K562 (cell line): ENCODE measurements around the gene ABCB7. TPM values are rescaled to one million over a fixed set of nuclear protein-coding genes. Genes with fewer than 3 reads are reported as not detected.

Experiments
- ATAC-seq: fragments of 200-7000 bp; cut with Tn5 transposase; 3 replicates; pipeline ENCODE4 v1.9.1; 2020; ENCODE audit warnings: moderate library complexity
- BruUV-seq: library from RNA; stranded (reverse); fragments of 400-500 nt; replicated peaks from 2 replicates; lab custom pipeline; 2021; lab: Mats Ljungman, UMichigan
- CTCF ChIA-PET: fragments of 300-600 bp; formaldehyde crosslinking; extraction: SDS; loops from one replicate; lab custom pipeline; 2021; ENCODE audit warnings: low intra/inter-chr PET ratio; lab: Yijun Ruan, JAX
- POLR2A ChIA-PET: fragments of 300-600, 350-650 bp; sonication (Branson Sonifier 250); formaldehyde crosslinking; extraction: SDS; loops from one replicate; lab custom pipeline; 2021; ENCODE audit warnings: antibody characterized with exemption, inconsistent platforms; lab: Yijun Ruan, JAX
- DNase-seq, 4 experiments: peaks; one replicate each; pipeline versions ENCODE4 v3.0.0 to v3.0.0-alpha.2; 2011 to 2018; ENCODE audit warnings: low spot score in 3 of 4, mixed read lengths in 3 of 4; ENCODE audit errors: extremely low read depth in 1 of 4
- FAIRE-seq: peaks from 2 replicates; lab custom pipeline; 2011; peaks lifted over from hg19 to GRCh38; lab: Jason Lieb, UNC
- H2AFZ ChIP-seq: 2 replicates; pipeline ENCODE4 v1.6.0; 2011; ENCODE audit warnings: low read depth, low read length, control low read depth, inconsistent platforms
- H3K27ac ChIP-seq: fragments of 200-600 bp; 3 replicates; pipeline ENCODE4 v1.8.0; 2011; ENCODE audit warnings: low read depth, mild to moderate bottlenecking, control low read depth, inconsistent platforms, low read length, moderate library complexity, mixed read lengths; ENCODE audit errors: extremely low read depth
- H3K27me3 ChIP-seq, 2 experiments: fragments of 300-600 bp in 1 of 2; 2 replicates in 1 of 2; 3 replicates in 1 of 2; pipeline versions ENCODE4 v1.6.0 to v1.8.0; 2011; ENCODE audit warnings: inconsistent platforms in 2 of 2, low read length in 2 of 2, mild to moderate bottlenecking in 1 of 2, mixed read lengths in 1 of 2, moderate library complexity in 1 of 2; ENCODE audit not compliant: control insufficient read depth in 2 of 2, insufficient read depth in 2 of 2
- H3K36me3 ChIP-seq: fragments of 300-600 bp; 3 replicates; pipeline ENCODE4 v1.8.0; 2011; ENCODE audit warnings: mild to moderate bottlenecking, low read length, inconsistent platforms; ENCODE audit not compliant: control insufficient read depth, insufficient read depth
- H3K4me1 ChIP-seq, 2 experiments: fragments of 200-600 bp in 1 of 2; replicated peaks in 1 of 2; 2 replicates in 1 of 2; 3 replicates in 1 of 2; pipeline versions ENCODE4 v1.5.1 to v1.8.0; 2011; ENCODE audit warnings: inconsistent platforms in 2 of 2, low read length in 2 of 2, mild to moderate bottlenecking in 1 of 2, mixed read lengths in 1 of 2, moderate library complexity in 1 of 2; ENCODE audit not compliant: control insufficient read depth in 2 of 2, insufficient read depth in 2 of 2
- H3K4me2 ChIP-seq: 2 replicates; pipeline ENCODE4 v1.6.1; 2011; ENCODE audit warnings: low read length, control low read depth, inconsistent platforms, mixed read lengths; ENCODE audit not compliant: insufficient read depth
- H3K4me3 ChIP-seq: fragments of 200-600 bp; sonication (generic), shearing (Covaris generic); 2 replicates; pipeline ENCODE4 v1.5.1; 2016; ENCODE audit warnings: control low read depth, inconsistent platforms
- H3K79me2 ChIP-seq: fragments of 200-600 bp; 3 replicates; pipeline ENCODE4 v1.8.0; 2011; ENCODE audit warnings: low read length, inconsistent platforms; ENCODE audit not compliant: control insufficient read depth, insufficient read depth
- H3K9ac ChIP-seq, 2 experiments: 2 replicates each; pipeline versions ENCODE4 v1.6.0 to v1.6.1; 2011; ENCODE audit warnings: low read depth in 2 of 2, low read length in 2 of 2, control low read depth in 1 of 2, inconsistent platforms in 1 of 2, mild to moderate bottlenecking in 1 of 2, mixed read lengths in 1 of 2; ENCODE audit not compliant: insufficient read depth in 1 of 2
- H3K9me1 ChIP-seq: one replicate; pipeline ENCODE4 v1.6.0; 2011; ENCODE audit warnings: inconsistent platforms, mild to moderate bottlenecking, low read length, moderate library complexity; ENCODE audit not compliant: control insufficient read depth, insufficient read depth
- H3K9me3 ChIP-seq: replicated peaks from 2 replicates; pipeline ENCODE4 v1.5.1; 2011; ENCODE audit warnings: low read depth, low read length, inconsistent platforms; ENCODE audit not compliant: control insufficient read depth, insufficient read depth
- H4K20me1 ChIP-seq: replicated peaks from 2 replicates; pipeline ENCODE4 v1.6.1; 2011; ENCODE audit warnings: low read length, inconsistent platforms, mixed read lengths; ENCODE audit not compliant: control insufficient read depth, insufficient read depth
- ATF1 ChIP-seq, 2 experiments: fragments of 450-650 bp in 1 of 2; IDR thresholded peaks; 2 replicates each; pipeline ENCODE4 v1.6.1; 2016; ENCODE audit warnings: missing compliant biosample characterization in 1 of 2, missing genetic modification characterization in 1 of 2
- DNMT1 ChIP-seq: fragments of 450-650 bp; IDR thresholded peaks from 2 replicates; pipeline ENCODE4 v1.6.1; 2016; ENCODE audit warnings: antibody characterized with exemption, mild to moderate bottlenecking
- ETV1 ChIP-seq: fragments of 450-650 bp; conservative IDR thresholded peaks from 2 replicates; pipeline ENCODE4 v1.6.1; 2016; ENCODE audit warnings: missing genetic modification characterization, control low read depth, low read depth, missing compliant biosample characterization
- MAFF ChIP-seq: IDR thresholded peaks from 2 replicates; pipeline ENCODE4 v1.6.1; 2012; ENCODE audit warnings: low read length, improper control_type of control experiment
- MAFG ChIP-seq: fragments of 450-650 bp; conservative IDR thresholded peaks from 2 replicates; pipeline ENCODE4 v1.6.1; 2016; ENCODE audit warnings: missing genetic modification characterization, missing compliant biosample characterization
- MAFK ChIP-seq: IDR thresholded peaks from 2 replicates; pipeline ENCODE4 v1.6.1; 2011; ENCODE audit warnings: low read length, improper control_type of control experiment
- POU5F1 ChIP-seq: fragments of 150-350 bp; IDR thresholded peaks from 2 replicates; pipeline ENCODE4 v1.6.1; 2014; ENCODE audit warnings: borderline replicate concordance, low read length, low read depth, mild to moderate bottlenecking; ENCODE audit not compliant: partially characterized antibody
- RUNX1 ChIP-seq: sonication (generic); IDR thresholded peaks from 2 replicates; pipeline ENCODE4 v1.6.1; 2016; ENCODE audit warnings: antibody characterized with exemption, low read depth
- SMAD1 ChIP-seq: fragments of 150-350 bp; IDR thresholded peaks from 2 replicates; pipeline ENCODE4 v1.6.1; 2014; ENCODE audit warnings: low read length, low read depth; ENCODE audit not compliant: partially characterized antibody
- TAF7 ChIP-seq: fragments of 450-650 bp; IDR thresholded peaks from 2 replicates; pipeline ENCODE4 v1.6.1; 2016; ENCODE audit warnings: missing genetic modification characterization, missing compliant biosample characterization
- TARDBP ChIP-seq: fragments of 450-650 bp; IDR thresholded peaks from 2 replicates; pipeline ENCODE4 v1.6.1; 2016
- XRCC4 ChIP-seq: IDR thresholded peaks from one replicate; pipeline ENCODE4 v1.6.1; 2011; ENCODE audit not compliant: insufficient read depth, insufficient read length; ENCODE audit errors: extremely low read depth
- ZBTB1 ChIP-seq: sonication (generic); formaldehyde crosslinking; IDR thresholded peaks from 2 replicates; pipeline ENCODE4 v1.8.1; 2023; ENCODE audit warnings: missing genetic modification reagents, low read depth, mild to moderate bottlenecking, borderline replicate concordance
- ZNF165 ChIP-seq: fragments of 250-450 bp; sonication (Bioruptor Pico); IDR thresholded peaks from 2 replicates; pipeline ENCODE4 v1.4.0; 2020; ENCODE audit warnings: borderline replicate concordance
- WGBS: fragments of 100-300 bp; shearing (Covaris generic); methylation state at CpG from one replicate; pipeline ENCODE4 v1.1.6; 2016; ENCODE audit warnings: low coverage, mixed read lengths; ENCODE audit not compliant: insufficient coverage; ENCODE audit errors: missing lambda C conversion rate; 5-methylcytosine and 5-hydroxymethylcytosine counted together
- in situ Hi-C: fragments of 300-500 bp; cut with MboI; formaldehyde crosslinking; loops from 4 replicates; pipeline ENCODE4 v1.15.0; 2018; ENCODE audit warnings: inconsistent platforms, mixed read lengths
- intact Hi-C: fragments of 100-400 bp; cut with micrococcal nuclease; formaldehyde crosslinking; loops from 2 replicates; pipeline ENCODE4 v1.14.2; 2022
- polyA plus RNA-seq, 8 experiments: library from polyadenylated mRNA; depleted of rRNA in 4 of 8; stranded (reverse) in 5 of 8; unstranded in 3 of 8; fragments of >200 nt; fragmentation: Nextera tagmentation in 2 of 8; fragmentation: Illumina TruSeq in 1 of 8; extraction: Ambion mirVana in 2 of 8; extraction: Trizol in 1 of 8; gene quantifications; 2 replicates each; pipeline versions ENCODE4 v1.2.1 to v1.2.3, GENCODE V29; 2011 to 2014; ENCODE audit warnings: inconsistent platforms in 1 of 8, missing spikeins in 1 of 8
- total RNA-seq, 7 experiments: library from RNA; depleted of rRNA in 6 of 7; stranded (reverse); fragments of >200 nt in 6 of 7; fragmentation: Illumina TruSeq in 2 of 7; extraction: Trizol in 2 of 7; gene quantifications; 2 replicates each; pipeline versions ENCODE4 v1.2.1 to v1.2.3, GENCODE V29; 2011 to 2021; ENCODE audit warnings: low replicate concordance in 1 of 7
- TF ChIP-seq, protein P1 (sequence below): fragments of 250-450 bp; sonication (Bioruptor Pico); IDR thresholded peaks from 2 replicates; pipeline ENCODE4 v1.5.0; 2021; ENCODE audit warnings: mild to moderate bottlenecking, borderline replicate concordance
- TF ChIP-seq, protein P2 (sequence below): fragments of 250-450 bp; sonication (Bioruptor Pico); IDR thresholded peaks from 2 replicates; pipeline ENCODE4 v1.5.0; 2021; ENCODE audit warnings: mild to moderate bottlenecking, moderate library complexity

ABCB7 gene
- total and polyA plus RNA-seq, 9 of the 15 experiments (the other 6 are each of a cell fraction or from before 2014, with no cell fraction given), result 18.3 to 46.2 (median 24.2) TPM

DNA sequence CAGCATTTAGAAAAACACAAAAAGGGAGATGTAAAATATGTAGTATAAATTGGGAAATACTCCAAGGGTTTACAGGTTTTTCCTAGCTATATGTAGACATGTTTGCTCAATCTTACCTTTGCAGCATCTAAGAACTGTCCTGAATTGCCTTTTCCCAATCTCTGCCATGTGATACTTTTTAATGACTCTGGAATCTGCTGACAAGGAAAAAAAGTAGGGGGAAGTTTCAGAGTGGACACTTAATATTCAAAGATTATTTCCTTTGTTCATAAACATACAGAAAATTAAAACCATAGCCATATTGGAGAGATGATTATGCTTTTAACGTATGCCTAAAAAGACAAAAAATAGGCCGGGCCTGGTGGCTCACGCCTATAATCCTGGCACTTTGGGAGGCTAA lies 41.4 kb downstream of the ABCB7 start:
- Histone ChIP-seq H3K79me2 (no peaks in the 10 kb centered on the region), H3K9ac (no peak overlapping the region), H3K27me3 (no peaks in the 10 kb centered on the region), H3K4me1 (no peaks in the 10 kb centered on the region; a peak in 1 of 5 replicates), H3K36me3 (no peaks in the 10 kb centered on the region), H4K20me1 (no peaks in the 10 kb centered on the region), H2AFZ (no peak overlapping the region), H3K4me2 (no peak overlapping the region), H3K4me3 (no peak overlapping the region), H3K27ac (no peak overlapping the region), H3K9me3 (no peaks in the 10 kb centered on the region), H3K9me1 (no peaks in the 10 kb centered on the region)
- no peak for DNase-seq
- ATAC-seq, result no peak
- 58% methylated on average over 2 of the region's 3 CpGs for WGBS
- ChIA-PET CTCF (no interaction called here), POLR2A (no interaction called here)
- no peak for FAIRE-seq
- BruUV-seq, result no TSS peak
- in situ Hi-C loops (no loop called here), intact Hi-C loops (no loop called here)
- TF ChIP-seq TARDBP (no peak), POU5F1 (no peak), MAFK (peak; percentile 57), TAF7 (tag) (no peak), ZNF165 (CRISPR knock-in tag) (no peak), SMAD1 (no peak), ZBTB1 (no peak), XRCC4 (no peak), MAFF (peak; percentile 42; the same call in 1 of the 2 replicates), ATF1 (CRISPR knock-in tag; IDR thresholded peaks at IDR 0.05) (no peak), ATF1 (tag; IDR thresholded peaks at IDR 0.05) (no peak), MAFG (0 out of 2 replicates have a peak, but pooled peaks have one; percentile 10), ETV1 (tag) (no peak), RUNX1 (no peak), DNMT1 (no peak)
- TF ChIP-seq, protein P1, sequence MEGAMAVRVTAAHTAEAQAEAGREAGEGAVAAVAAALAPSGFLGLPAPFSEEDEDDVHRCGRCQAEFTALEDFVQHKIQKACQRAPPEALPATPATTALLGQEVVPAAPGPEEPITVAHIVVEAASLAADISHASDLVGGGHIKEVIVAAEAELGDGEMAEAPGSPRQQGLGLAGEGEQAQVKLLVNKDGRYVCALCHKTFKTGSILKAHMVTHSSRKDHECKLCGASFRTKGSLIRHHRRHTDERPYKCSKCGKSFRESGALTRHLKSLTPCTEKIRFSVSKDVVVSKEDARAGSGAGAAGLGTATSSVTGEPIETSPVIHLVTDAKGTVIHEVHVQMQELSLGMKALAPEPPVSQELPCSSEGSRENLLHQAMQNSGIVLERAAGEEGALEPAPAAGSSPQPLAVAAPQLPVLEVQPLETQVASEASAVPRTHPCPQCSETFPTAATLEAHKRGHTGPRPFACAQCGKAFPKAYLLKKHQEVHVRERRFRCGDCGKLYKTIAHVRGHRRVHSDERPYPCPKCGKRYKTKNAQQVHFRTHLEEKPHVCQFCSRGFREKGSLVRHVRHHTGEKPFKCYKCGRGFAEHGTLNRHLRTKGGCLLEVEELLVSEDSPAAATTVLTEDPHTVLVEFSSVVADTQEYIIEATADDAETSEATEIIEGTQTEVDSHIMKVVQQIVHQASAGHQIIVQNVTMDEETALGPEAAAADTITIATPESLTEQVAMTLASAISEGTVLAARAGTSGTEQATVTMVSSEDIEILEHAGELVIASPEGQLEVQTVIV (CRISPR knock-in tag), result no peak
- TF ChIP-seq, protein P2, sequence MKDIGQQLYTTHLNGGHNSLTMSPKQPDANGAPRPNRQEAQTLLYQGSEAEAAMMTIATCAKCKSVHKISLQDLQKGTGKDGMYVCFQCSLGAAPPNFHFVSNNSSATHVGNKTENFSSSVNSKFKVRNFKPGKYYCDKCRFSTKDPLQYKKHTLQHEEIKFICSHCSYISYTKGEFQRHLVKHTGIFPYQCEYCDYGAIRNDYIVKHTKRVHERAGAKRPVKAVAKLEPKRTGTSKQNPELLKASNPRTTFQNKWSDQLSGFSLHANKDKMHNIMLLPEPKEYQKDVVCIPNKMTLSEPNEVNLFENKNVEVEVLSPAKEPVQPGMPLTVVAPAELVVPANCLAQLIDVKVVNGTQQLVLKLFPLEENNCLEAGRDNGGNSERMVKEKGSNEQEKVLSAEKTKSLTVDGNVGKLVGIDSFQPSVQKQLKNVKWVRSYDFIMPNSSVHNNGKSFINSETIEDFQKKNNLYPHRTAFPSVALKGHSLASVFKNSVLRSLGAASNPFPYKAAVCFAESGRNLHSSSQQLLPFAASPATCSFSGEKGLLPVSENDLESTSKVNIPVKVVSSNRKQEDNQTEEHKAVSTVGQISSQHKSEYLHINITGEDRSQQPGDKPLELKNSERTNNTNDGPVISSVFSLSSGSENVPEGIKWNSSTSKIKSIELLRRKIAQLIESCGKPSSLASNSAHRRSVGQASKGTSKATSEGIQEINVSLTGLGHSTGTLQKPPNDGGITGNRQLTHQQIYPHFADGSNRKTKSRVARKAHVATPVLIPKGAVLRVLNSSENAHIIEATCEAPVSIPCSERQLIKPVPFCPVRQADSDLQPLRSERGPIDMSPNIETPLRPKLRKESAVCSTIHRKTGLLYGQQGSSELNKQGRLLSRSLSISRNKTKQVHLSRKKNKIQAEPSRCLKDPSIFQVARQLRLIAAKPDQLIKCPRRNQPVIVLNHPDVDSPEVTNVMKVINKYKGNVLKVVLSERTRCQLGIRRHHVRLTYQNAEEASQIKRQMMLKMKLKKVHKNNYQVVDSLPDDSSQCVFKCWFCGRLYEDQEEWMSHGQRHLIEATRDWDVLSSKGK, result no peak
